NCI-H146 (cell line): ENCODE data around the gene LGR6.
A peak's percentile ranks its signal among the peaks of the same experiment; 100 is the strongest.
"Not testable (repeated sequence)": the region's sequence is repeated elsewhere in the genome, so short reads cannot be mapped to it uniquely, and the experiment has no call there.

Experiments
- DNase-seq: peaks from one replicate; lab custom pipeline; 2025; lab: John Stamatoyannopoulos, UW

The LGR6 gene

DNA sequence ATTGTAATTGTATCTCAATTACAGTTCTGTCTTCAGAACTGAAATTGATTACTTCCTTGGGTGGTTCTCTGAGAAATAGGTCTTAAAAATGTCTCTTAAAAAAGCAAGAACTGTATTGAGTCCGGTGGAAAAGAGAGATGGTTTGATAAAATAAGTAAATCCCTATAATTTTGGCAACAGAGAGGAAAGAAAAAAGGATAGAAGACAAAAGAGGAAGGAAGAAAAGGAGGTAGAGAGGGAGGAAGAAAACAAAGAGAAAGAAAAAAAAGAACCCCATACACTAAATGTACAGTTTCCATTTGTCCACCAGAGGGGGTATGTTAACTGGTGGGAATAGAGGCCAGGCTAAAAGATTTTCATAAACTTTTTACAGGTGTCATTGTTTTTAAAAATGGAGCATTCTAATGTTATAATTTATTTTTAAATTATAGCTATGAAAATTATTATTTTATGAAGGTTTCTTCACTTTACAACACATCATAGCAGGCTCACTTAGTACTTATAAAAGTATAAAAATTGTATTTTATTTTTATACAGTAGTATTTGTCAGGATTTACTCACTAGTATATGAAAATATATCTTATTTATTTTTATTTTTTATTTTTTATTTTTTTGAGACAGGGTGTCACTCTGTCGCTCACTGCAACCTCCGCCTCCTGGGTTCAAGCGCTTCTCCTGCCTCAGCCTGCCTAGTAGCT lies 150.2 kb downstream of the LGR6 start:
- DNase-seq, result peak; percentile 62

DNA sequence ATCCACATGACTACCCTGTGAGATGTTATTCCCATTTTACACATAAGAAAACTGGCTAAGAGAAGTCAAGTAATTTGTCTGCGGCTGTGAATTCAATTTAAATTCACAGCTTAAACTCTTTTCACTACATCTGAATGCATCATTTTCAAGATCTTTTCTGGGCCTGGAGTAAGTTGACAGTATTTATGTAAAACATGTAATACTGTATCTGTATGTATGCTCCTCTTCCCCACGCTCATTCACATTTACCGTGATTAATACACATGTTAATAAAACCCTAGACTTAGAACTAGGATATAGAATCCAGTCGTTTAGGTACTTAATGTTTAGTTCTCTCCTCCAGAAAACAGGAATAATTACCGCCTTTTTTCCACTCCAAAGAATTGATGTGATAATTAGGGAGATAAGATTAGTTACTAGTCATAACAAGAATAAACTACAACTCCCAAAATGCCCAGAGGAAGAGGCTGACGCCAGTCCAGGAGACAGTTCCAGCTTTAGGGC lies 154.5 kb downstream of the LGR6 start:
- no peak for DNase-seq

DNA sequence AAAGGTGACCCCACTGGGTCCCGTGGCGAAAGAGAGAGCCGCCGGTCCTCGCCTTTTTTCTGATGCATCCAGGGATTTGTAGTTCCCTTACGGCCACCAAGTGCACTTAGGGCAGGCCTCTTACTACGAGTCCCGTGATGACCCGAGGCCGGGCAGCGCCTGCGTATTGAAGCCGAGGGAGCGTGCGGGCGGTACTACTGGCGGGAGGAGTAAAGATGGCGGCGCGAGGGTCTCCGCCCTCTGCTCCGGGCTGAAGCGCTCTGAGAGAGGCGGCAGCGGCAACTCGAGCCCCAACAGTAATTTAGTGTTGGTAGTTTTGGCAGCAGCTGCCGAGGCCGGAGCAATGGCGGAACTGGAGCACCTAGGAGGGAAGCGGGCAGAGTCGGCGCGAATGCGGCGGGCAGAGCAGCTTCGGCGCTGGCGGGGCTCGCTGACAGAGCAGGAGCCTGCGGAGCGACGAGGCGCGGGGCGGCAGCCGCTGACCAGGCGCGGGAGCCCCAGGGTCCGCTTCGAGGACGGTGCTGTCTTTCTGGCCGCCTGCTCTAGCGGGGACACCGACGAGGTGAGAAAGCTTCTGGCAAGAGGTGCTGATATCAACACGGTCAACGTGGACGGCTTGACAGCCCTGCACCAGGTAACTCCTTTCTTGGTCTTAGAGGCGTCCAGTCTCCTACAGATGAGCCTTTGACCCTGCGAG lies 155.1 kb downstream of the LGR6 start, which contains the start of gene PPP1R12B:
TSS of gene PPP1R12B (plus strand) at position 191 of the 697 bp plus-strand sequence. CDS start at position 344, 153 bp downstream.
- peak; percentile 99 for DNase-seq

DNA sequence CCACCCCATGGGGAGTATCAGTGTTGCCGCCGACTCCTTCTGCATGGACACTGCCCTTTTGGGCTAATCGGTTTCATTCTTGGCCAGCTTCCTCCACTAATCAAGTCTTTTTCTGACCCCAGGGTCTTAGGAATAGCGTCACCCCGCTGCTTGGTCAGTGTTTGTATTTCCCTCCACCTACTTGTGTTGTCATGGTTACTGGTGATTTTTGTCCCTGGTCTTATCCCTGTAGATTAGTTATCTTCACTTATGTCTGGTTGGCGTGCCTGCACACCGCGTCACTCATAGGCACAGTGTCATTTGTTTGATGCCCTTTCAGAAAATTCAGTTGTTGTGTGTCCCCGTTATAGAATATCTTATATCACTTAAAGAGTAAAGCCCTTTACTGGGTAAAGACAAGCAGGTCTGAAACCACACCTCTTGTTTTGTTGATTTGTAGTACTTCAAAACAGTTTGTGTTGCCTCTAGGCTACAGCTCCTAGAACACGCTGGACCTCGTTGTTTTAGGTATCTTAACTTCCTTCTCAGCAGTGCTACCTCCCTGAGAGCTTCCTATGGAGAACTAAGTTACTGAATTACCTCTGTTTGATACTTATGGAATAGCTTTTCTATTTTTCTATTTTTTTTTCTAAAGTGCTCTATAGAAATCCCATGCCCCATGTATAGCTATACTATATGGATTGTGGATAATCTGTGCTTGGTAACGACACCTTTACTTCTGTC lies 155.8 kb downstream of the LGR6 start:
- DNase-seq, result peak; percentile 57

DNA sequence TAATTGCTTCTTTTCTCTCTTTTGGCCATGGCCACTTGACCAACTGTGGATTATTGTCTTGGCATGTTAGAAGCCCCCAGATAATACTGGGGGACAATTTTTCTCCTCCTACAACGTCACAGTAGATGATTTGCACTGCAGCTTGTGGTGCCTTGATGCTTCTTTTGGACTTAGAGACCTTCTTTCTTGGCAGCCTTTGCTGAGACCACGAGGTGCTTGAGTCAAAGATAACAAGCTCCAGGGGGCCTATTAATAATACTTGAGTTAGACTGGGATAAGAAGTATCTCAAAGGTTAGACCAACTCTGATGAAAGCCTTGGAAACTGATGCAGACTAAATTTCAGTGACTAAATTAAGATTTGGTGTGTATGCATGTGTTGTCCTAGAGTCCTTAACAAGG lies 158.1 kb downstream of the LGR6 start:
- no peak for DNase-seq

DNA sequence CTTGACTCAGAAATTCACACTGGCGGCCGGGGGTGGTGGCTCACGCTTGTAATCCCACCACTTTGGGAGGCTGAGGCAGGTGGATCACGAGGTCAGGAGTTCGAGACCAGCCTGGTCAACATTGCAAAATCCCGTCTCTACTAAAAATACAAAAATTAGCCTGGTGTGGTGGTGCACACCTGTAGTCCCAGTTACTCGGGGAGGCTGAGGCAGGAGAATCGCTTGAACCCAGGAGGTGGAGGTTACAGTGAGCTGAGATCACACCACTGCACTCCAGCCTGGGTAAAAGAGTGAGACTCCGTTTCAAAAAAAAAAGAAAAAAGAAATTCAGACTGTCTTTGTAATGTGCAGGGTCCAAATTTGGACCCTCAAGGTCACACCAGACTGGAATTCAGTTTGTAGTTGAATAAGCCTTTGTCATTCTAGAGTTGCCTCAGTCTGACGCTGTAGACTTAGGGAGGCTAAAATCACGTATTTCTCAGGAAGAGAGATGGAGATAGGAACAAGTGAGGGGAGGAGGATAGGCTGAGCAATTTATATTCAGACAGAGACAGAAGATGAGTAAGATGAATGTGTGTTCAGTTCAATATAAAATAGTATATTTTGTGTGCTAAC lies 159.1 kb downstream of the LGR6 start:
- not testable (repeated sequence) for DNase-seq

DNA sequence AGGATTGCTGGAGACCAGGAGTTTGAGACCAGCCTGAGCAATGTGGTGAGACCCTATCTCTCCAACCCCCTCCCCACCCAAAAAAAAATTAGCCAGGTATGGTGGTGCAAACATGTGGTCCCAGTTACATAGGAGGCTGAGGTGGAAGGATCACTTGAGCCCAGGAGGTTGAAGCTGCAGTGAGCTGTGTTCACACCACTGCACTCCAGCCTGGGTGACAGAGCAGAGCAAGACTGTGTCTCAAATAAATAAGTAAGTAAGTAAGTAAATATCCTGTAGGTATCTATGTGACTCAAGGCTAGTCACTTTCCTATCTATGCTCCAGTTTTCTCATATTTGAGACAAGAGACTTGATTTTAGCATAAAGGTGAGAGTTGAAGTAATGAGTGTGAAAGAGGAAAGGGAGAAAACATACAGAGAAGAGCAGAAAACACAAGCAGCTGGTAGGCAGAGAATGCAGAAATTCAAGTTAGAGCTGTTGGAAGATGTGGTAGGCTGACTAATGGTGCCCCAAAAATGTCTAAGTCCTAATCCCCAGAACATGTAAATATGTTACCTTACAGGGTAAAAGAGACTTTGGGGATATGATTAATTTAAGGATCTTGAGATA lies 162.4 kb downstream of the LGR6 start:
- no peak for DNase-seq

DNA sequence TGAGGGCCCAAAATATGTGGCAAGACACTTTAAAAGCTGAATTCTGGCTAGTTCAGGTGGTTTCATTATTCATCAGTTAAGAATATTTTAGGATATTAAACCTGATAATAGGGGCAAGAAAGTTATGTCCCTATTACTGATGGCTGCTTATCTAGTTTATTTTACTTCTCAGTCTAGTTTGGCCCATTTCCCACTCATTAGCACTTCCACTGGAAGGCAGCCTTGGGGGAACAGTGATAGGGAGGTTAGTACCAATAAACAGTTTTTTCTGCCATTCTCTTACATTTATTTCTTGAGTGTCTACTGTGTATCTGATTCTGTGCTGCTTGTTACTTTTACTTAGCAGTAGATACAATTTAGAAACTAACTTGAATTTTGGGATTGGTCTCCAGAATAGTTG lies 163.9 kb downstream of the LGR6 start:
- no peak for DNase-seq

DNA sequence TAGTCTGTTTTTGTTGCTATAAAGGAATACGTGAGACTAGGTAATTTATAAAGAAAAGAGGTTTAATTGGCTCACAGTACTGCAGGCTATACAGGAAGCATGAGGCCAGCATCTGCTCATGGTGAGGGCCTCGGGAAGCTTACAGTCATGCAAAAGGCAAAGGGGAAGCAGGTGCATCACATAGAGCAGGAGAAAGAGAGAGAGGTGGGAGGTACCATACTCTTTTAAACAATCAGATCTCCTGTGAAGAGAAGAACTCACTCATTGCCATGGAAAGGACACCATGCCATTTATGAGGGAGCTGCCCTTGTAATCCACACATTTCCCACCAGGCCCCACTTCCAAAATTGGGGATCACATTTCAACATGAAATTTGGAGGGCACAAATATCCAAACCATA lies 167.6 kb downstream of the LGR6 start:
- no peak for DNase-seq

DNA sequence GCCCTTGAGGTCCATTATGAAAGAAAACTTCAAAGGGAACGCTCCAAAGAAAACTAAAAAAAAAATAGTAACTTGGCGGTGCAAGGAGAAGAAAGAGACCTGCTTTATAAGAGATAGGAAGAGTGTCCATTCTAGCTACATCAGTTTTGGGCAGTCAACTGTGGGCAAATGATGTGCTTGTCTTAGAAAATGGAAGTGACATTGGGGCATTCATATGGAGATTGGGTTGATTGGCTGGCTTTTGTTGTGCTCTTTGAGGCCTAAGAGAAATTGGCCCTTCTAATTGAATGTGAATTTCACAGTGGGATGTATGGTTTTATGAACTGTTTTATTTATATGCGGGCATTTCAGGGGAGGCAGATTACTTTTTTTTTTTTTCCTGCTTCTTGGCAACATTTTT lies 168.1 kb downstream of the LGR6 start:
- peak; percentile 57 for DNase-seq

DNA sequence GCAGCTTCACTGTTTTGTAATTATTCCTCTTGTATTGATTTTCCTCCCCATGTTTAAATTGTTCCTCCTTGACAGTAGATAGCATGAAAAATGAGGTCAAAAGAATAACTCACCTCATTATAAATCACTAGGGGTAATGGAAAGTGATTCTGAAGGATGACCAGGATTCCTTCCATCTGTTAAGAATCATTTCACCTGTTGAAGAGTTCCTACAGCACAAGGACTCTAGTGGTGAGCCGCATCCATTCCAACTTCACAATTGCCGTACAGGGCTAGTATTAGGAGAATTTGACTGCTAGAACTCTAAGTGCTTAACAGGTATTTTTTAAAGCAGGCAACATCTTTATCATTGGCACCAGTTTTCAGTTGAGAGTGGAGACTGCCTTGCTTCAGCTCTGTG lies 168.6 kb downstream of the LGR6 start:
- DNase-seq, result peak; percentile 46

DNA sequence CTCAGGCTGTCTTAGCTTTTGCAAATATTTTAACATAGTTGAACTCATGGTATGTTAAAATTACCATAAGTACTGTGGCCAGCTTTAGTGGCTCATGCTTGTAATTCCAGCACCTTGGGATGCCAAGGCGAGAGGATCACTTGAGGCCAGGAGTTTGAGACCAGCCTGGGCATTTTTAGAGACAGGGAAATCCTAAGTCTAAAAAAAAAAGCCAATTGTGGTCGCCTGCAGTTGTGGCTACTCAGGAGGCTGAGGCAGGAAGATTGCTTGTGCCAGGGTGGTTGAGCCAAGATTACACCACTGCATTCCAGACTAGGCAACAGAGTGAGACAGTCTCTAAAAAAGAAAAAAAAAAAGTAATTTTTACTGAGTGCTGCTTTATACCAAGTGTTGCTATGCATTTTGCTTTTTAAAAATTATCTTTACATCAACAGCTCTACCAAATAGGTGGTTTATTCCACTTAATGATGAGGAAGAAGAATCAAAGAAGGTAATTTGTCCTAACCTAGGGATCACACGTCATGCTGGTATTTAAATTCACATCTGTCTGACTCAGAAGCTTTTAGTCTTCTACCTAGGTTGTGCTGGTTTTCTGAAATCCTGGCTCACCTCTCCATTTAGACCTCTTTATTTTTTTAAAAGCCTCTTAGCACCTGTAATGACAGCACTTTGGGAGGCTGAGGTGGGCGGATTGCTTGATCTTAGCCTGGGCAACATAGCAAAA lies 171.7 kb downstream of the LGR6 start:
- no peak for DNase-seq

DNA sequence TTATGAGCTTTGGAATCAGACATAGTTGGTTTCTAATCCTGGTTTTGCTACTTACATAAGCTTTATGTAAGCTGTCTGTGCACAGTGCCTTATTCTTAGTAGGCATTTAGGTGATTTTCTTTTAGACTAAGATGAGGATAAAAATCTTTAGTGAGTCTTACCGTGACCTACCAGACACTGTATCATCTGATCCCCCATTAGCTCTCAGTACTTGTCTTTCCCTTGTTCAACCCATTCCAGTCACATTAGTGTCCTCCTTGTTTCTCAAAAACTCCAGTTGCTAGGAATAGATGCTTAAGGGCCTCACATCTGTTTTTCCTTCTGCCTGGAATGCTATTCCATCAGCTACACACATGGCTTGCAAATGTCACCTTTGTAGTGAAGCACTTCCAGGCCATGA lies 173.7 kb downstream of the LGR6 start:
- DNase-seq, result no peak
